CD4-positive, alpha-beta memory T cell (primary cell): ENCODE measurements around the gene NDUFS3. TPM values are rescaled to one million over a fixed set of nuclear protein-coding genes. Genes with fewer than 3 reads are reported as not detected.

Source experiments
- CTCF ChIA-PET: fragments of 350-600 bp; sonication (Branson Sonifier 250); formaldehyde crosslinking; loops from one replicate; lab custom pipeline; 2021; ENCODE audit warnings: inconsistent platforms; ENCODE audit not compliant: partially characterized antibody; lab: Charles Lee
- POLR2A ChIA-PET: fragments of 350-600 bp; sonication (Branson Sonifier 250); formaldehyde crosslinking; loops from one replicate; lab custom pipeline; 2021; ENCODE audit not compliant: partially characterized antibody; lab: Charles Lee
- DNase-seq, 5 donors: peaks; one replicate each; pipeline versions ENCODE4 v3.0.0 to v3.0.0-alpha.2; 2020 to 2022; ENCODE audit warnings: mixed read lengths in 1 of 5
- H3K27ac ChIP-seq: one replicate; pipeline ENCODE4 v1.7.0; 2013; ENCODE audit warnings: low read depth, low read length
- H3K27me3 ChIP-seq: 2 replicates; pipeline ENCODE4 v1.7.0; 2013; ENCODE audit warnings: mild to moderate bottlenecking, low read length, moderate library complexity; ENCODE audit not compliant: insufficient read depth
- H3K36me3 ChIP-seq: 2 replicates; pipeline ENCODE4 v1.7.0; 2013; ENCODE audit warnings: mild to moderate bottlenecking, low read length, moderate library complexity; ENCODE audit not compliant: insufficient read depth
- H3K4me1 ChIP-seq: 2 replicates; pipeline ENCODE4 v1.7.0; 2013; ENCODE audit warnings: mild to moderate bottlenecking, low read length, moderate library complexity; ENCODE audit not compliant: insufficient read depth
- H3K4me3 ChIP-seq, 2 donors: one replicate each; pipeline ENCODE4 v1.7.0; 2013; ENCODE audit warnings: low read length in 2 of 2, mild to moderate bottlenecking in 1 of 2
- H3K9me3 ChIP-seq, 2 donors: one replicate each; pipeline ENCODE4 v1.7.0; 2013; ENCODE audit warnings: low read length in 2 of 2, control low read depth in 1 of 2; ENCODE audit not compliant: control insufficient read depth in 1 of 2
- H3K27ac Mint-ChIP-seq, 7 donors: one replicate each; pipeline ENCODE4 v1.8.0; 2020 to 2021; ENCODE audit warnings: mixed read lengths in 7 of 7, mild to moderate bottlenecking in 6 of 7, inconsistent platforms in 3 of 7, moderate library complexity in 3 of 7
- H3K27me3 Mint-ChIP-seq, 2 donors: one replicate each; pipeline ENCODE4 v1.8.0; 2020 to 2021; ENCODE audit warnings: mixed read lengths in 2 of 2
- H3K36me3 Mint-ChIP-seq, 2 donors: one replicate each; pipeline ENCODE4 v1.8.0; 2020 to 2021; ENCODE audit warnings: mixed read lengths in 2 of 2, inconsistent platforms in 1 of 2, mild to moderate bottlenecking in 1 of 2
- H3K4me1 Mint-ChIP-seq, 4 donors: one replicate each; pipeline ENCODE4 v1.8.0; 2020 to 2021; ENCODE audit warnings: mixed read lengths in 4 of 4, mild to moderate bottlenecking in 1 of 4
- H3K4me3 Mint-ChIP-seq, 8 donors: one replicate each; pipeline ENCODE4 v1.8.0; 2020 to 2021; ENCODE audit warnings: mixed read lengths in 8 of 8, mild to moderate bottlenecking in 7 of 8, moderate library complexity in 6 of 8, inconsistent platforms in 3 of 8
- H3K9me3 Mint-ChIP-seq, 8 donors: one replicate each; pipeline ENCODE4 v1.8.0; 2020 to 2021; ENCODE audit warnings: mixed read lengths in 8 of 8, mild to moderate bottlenecking in 5 of 8, inconsistent platforms in 3 of 8, moderate library complexity in 1 of 8
- intact Hi-C: fragments of 100-400 bp; cut with micrococcal nuclease; formaldehyde crosslinking; loops from one replicate; pipeline ENCODE4 v1.15.1; 2023
- polyA plus RNA-seq, 2 donors: library from polyadenylated mRNA; unstranded; fragments of 300-500 nt; fragmentation: Illumina TruSeq; gene quantifications; one replicate each; pipeline ENCODE4 v1.2.3, GENCODE V29; 2021
- total RNA-seq, 2 experiments: library from RNA; stranded (reverse); gene quantifications; one replicate each; pipeline ENCODE4 v1.2.3, GENCODE V29; 2021

The NDUFS3 gene
- total and polyA plus RNA-seq, 4 experiments from 2014 or later, result 70.9 to 118 (median 78.3) TPM

DNA sequence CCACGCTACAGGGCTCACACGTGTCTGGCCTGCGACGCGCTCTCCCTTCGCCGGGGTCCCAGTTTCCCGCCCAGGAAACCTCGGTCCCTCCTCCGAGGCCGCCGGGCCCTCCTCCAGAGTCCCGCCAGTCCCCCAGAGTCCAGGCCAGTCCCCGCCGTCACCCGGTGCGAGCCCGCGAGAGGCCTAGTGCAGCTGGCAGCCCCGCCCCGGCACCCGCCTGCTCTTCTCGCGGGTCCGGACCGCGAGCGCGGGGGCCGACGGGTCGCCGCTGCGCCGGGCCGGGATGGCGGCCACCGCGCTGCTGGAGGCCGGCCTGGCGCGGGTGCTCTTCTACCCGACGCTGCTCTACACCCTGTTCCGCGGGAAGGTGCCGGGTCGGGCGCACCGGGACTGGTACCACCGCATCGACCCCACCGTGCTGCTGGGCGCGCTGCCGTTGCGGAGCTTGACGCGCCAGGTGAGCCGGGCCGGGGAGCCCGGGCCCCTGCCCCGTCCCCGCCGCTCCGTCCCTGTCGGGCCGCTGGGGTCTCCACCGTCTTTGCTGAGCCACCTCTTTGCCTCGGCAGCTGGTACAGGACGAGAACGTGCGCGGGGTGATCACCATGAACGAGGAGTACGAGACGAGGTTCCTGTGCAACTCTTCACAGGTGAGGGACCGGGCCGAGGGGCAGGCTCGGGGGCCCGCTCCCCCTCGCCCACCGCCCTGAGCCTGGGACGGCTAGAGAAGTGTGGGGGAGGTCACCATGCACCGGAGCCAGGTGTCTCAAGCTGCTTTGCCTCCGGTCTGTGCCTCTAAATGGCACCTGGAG, 13.3 kb upstream of the NDUFS3 start, which contains the start of gene PTPMT1:
TSS of gene PTPMT1 (plus strand) at position 260 of the 809 bp plus-strand sequence. CDS start at position 284, 24 bp downstream.
- Histone ChIP-seq H3K36me3 (peaks cover under 1% of the 10 kb centered on the region), H3K27ac (peak within 1 kb of the TSS; percentile 73), H3K4me1 (peaks cover 13% of the 10 kb centered on the region), H3K4me3 (peak within 1 kb of the TSS; percentile 61 to 87), H3K27me3 (no peaks in the 10 kb centered on the region), H3K9me3 (no peaks in the 10 kb centered on the region)
- Mint-ChIP-seq H3K27me3 (no peaks in the 10 kb centered on the region), H3K4me1 (peaks cover 9 to 25% (median 18%) of the 10 kb centered on the region in 4 donors), H3K9me3 (no peaks in the 10 kb centered on the region), H3K36me3 (peaks cover 0 to 8% of the 10 kb centered on the region in 2 donors), H3K27ac (peak within 1 kb of the TSS; percentile 73 to 92 (median 88)), H3K4me3 (peak within 1 kb of the TSS; percentile 76 to 88 (median 85))
- ChIA-PET CTCF (interaction anchor here (1.1 to 2.3 kb wide), 7 partner anchors 8 to 192 kb away, joined by 3 to 14 read pairs (median 7); partner anchors contain the start of genes CELF1, KBTBD4 and NDUFS3), POLR2A (interaction anchor here (0.6 to 7.6 kb wide), 10 partner anchors 8 to 203 kb away, joined by 3 to 52 read pairs (median 4); partner anchors contain the start of genes CELF1, KBTBD4 and NDUFS3)
- intact Hi-C loops, result loop anchor here (1.0 to 5.0 kb wide), 4 partner anchors 12 to 152 kb away; partner anchors contain the start of genes AGBL2, CELF1, KBTBD4 and MTCH2
- DNase-seq, result peak; percentile 59 to 75 (median 63)

DNA sequence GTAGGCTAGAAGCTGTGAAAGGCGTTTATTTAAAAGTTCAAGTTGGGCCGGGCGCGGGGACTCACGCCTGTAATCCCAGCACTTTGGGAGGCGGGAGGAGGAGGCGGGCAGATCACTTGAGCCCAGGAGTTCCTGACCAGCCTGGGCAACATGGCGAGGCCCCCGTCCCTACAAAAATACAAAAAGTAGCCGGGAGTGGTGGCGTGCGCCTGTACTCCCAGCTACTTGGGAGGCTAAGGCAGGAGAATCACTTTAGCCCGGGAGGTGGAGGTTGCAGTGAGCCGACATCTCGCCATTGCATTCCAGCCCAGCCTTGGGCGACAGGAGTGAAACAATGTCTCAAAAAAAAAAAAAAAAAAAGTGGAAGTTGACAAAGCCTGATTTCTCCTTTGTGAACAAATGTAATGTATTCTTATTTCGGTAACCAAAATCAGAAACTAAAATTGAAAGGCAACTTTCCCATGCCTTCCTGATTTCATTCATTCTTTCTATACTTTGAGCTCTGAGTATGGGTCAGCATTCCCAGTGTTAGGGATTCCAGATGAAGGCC, 12.7 kb upstream of the NDUFS3 start:
- intact Hi-C loops, result loop anchor here (5.0 kb wide), 2 partner anchors 76 to 151 kb away; partner anchors contain the start of genes AGBL2 and MTCH2
- peak overlapping the region; percentile 52 to 87 for H3K4me3 ChIP-seq
- Mint-ChIP-seq H3K9me3 (no peaks in the 10 kb centered on the region), H3K27ac (peak overlapping the region; percentile 72 to 89 (median 82)), H3K27me3 (no peaks in the 10 kb centered on the region), H3K4me3 (peak overlapping the region; percentile 76 to 88 (median 85)), H3K36me3 (peaks cover under 1 to 13% of the 10 kb centered on the region in 2 donors), H3K4me1 (peaks cover 9 to 25% (median 19%) of the 10 kb centered on the region in 4 donors)
- H3K9me3 ChIP-seq, result no peaks in the 10 kb centered on the region
- no peak for DNase-seq
- no peaks in the 10 kb centered on the region for H3K27me3 ChIP-seq
- peaks cover 13% of the 10 kb centered on the region for H3K4me1 ChIP-seq
- H3K27ac ChIP-seq, result peak overlapping the region; percentile 73
- ChIA-PET CTCF (interaction anchor here (0.7 to 1.9 kb wide), 3 partner anchors 7 to 12 kb away, joined by 3 to 10 read pairs (median 7); no protein-coding TSS in a partner anchor), POLR2A (interaction anchor here (0.6 to 7.6 kb wide), 8 partner anchors 12 to 202 kb away, joined by 3 to 52 read pairs (median 4); partner anchors contain the start of genes CELF1, KBTBD4 and NDUFS3)
- H3K36me3 ChIP-seq, result peaks cover 7% of the 10 kb centered on the region

DNA sequence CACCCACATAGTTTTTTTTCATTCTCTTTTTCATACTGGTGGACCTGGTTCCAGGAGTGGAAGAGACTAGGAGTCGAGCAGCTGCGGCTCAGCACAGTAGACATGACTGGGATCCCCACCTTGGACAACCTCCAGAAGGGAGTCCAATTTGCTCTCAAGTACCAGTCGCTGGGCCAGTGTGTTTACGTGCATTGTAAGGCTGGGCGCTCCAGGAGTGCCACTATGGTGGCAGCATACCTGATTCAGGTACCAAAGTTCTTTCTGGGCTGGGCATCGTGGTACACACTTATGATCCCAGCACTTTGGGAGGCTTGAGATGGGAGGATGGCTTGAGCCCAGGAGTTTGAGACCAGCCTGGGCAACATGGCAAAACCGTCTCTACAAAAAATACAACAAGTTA, 9.2 kb upstream of the NDUFS3 start:
- no peaks in the 10 kb centered on the region for H3K27me3 ChIP-seq
- intact Hi-C loops, result loop anchor here (5.0 to 10.0 kb wide), 3 partner anchors 73 to 395 kb away; partner anchors contain the start of genes AGBL2, ARFGAP2 and MTCH2
- POLR2A ChIA-PET, result interaction anchor here (2.6 to 7.6 kb wide), 2 partner anchors 9 to 16 kb away, joined by 5 to 52 read pairs; partner anchors contain the start of genes CELF1, KBTBD4 and NDUFS3
- peaks cover 34% of the 10 kb centered on the region for H3K36me3 ChIP-seq
- no peaks in the 10 kb centered on the region for H3K9me3 ChIP-seq
- peaks cover 13% of the 10 kb centered on the region for H3K4me1 ChIP-seq
- H3K27ac ChIP-seq, result no peak overlapping the region
- Mint-ChIP-seq H3K4me3 (no peak overlapping the region), H3K36me3 (peaks cover 17 to 42% of the 10 kb centered on the region in 2 donors), H3K9me3 (no peaks in the 10 kb centered on the region), H3K4me1 (peaks cover 16 to 30% (median 22%) of the 10 kb centered on the region in 4 donors), H3K27me3 (no peaks in the 10 kb centered on the region), H3K27ac (peak overlapping the region in 4 of 7 donors; percentile 12 to 44 (median 18))
- DNase-seq, result no peak
- CTCF ChIA-PET, result interaction anchor here (0.9 to 1.0 kb wide), 2 partner anchors 10 to 18 kb away, joined by 3 read pairs; no protein-coding TSS in a partner anchor
- no peak overlapping the region for H3K4me3 ChIP-seq

DNA sequence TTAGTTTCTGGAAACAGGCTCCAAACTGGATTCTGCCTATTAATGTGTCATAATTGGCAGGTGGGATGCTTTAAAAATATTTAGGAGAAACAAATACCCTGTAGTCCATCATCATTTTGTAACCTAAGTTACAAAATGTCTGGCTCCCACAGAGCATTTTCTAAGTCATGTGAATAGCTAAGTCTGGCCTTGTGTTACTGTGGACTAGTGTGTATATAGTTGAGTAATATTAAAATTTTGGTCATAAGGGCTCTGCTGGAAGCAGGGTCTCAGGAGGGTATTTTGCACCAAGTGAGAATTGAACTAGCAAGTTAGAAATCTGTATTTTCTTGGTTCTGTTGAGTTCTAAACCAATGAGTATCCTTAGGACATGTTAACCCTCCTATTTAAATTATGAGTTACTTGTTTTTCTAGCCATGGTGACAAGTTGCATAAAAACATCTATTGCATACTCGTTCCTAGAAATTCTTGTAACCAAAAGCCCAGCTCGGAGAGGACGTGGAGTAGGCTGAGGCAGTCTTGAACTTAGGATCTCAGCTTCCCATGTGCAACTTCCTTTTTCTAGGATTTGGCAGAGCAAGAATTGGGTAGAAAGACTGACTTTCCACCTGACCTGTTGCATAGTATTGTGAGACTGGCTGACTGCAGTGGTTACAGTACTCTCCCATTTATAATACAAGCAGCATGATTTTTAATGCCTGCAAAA, 8.1 kb upstream of the NDUFS3 start:
- H3K36me3 Mint-ChIP-seq, result peaks cover 17 to 49% of the 10 kb centered on the region in 2 donors
- no peaks in the 10 kb centered on the region for H3K9me3 ChIP-seq
- H3K4me3 Mint-ChIP-seq, result no peak overlapping the region
- H3K27ac ChIP-seq, result no peak overlapping the region
- ChIA-PET POLR2A (interaction anchor here (0.6 to 7.6 kb wide), 3 partner anchors 8 to 356 kb away, joined by 4 to 52 read pairs (median 5); partner anchors contain the start of genes CELF1, DDB2, KBTBD4 and NDUFS3), CTCF (interaction anchor here (1.2 kb wide), 1 partner anchor 18 kb away, joined by 4 read pairs; the partner anchor contains the start of gene CELF1)
- intact Hi-C loops, result loop anchor here (10.0 kb wide), 1 partner anchor 396 kb away; the partner anchor contains the start of gene ARFGAP2
- peaks cover 13 to 24% (median 16%) of the 10 kb centered on the region in 4 donors for H3K4me1 Mint-ChIP-seq
- H3K9me3 Mint-ChIP-seq, result no peaks in the 10 kb centered on the region
- H3K36me3 ChIP-seq, result peaks cover 34% of the 10 kb centered on the region
- no peaks in the 10 kb centered on the region for H3K27me3 Mint-ChIP-seq
- peaks cover 17% of the 10 kb centered on the region for H3K4me1 ChIP-seq
- no peak overlapping the region for H3K4me3 ChIP-seq
- no peaks in the 10 kb centered on the region for H3K27me3 ChIP-seq
- DNase-seq, result no peak
- peak overlapping the region in 1 of 7 donors; percentile 1 for H3K27ac Mint-ChIP-seq

DNA sequence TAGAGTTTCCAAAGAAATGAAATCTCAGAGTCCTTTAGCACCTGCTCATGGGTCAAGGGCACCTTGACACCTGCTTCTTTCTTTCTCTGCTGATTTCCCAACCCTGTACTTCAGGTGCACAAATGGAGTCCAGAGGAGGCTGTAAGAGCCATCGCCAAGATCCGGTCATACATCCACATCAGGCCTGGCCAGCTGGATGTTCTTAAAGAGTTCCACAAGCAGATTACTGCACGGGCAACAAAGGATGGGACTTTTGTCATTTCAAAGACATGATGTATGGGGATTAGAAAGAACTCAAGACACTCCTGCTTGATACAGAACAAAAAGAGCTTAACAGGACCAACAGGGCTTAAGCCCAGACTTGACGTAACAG, 7.5 kb upstream of the NDUFS3 start:
- no peak for DNase-seq
- Mint-ChIP-seq H3K4me3 (no peak overlapping the region), H3K9me3 (no peaks in the 10 kb centered on the region), H3K27me3 (no peaks in the 10 kb centered on the region), H3K4me1 (peaks cover 11 to 20% (median 13%) of the 10 kb centered on the region in 4 donors), H3K27ac (peak overlapping the region in 2 of 7 donors; percentile 1 to 60), H3K36me3 (peaks cover 17 to 49% of the 10 kb centered on the region in 2 donors)
- Histone ChIP-seq H3K9me3 (no peaks in the 10 kb centered on the region), H3K4me1 (peaks cover 16% of the 10 kb centered on the region), H3K27me3 (no peaks in the 10 kb centered on the region), H3K27ac (no peak overlapping the region), H3K4me3 (no peak overlapping the region), H3K36me3 (peaks cover 34% of the 10 kb centered on the region)
- CTCF ChIA-PET, result no interaction called here
- POLR2A ChIA-PET, result interaction anchor here (0.6 kb wide), 1 partner anchor 357 kb away, joined by 4 read pairs; the partner anchor contains the start of gene DDB2
- intact Hi-C loops, result loop anchor here (10.0 kb wide), 1 partner anchor 397 kb away; the partner anchor contains the start of gene ARFGAP2

DNA sequence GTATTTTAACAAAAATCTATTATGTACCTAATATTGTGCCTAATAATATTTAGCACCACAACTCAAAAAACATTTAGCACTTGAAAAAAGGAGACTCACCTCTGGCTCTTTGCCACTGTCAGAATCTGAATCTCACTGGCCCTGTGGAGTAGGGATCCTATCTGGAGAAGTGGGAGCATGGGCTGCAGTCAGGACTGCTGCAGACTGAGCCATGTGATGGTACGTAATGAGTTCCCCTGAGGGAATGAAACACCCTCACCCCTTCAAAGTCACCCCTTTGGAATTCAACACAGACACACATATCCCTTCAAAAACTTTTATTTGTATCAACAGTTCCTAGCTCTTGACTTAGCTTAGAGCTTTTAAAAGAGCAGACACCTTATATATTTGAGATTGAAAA, 7.0 kb upstream of the NDUFS3 start:
- ChIA-PET POLR2A (no interaction called here), CTCF (interaction anchor here (1.0 kb wide), 1 partner anchor 17 kb away, joined by 3 read pairs; no protein-coding TSS in a partner anchor)
- Mint-ChIP-seq H3K9me3 (no peaks in the 10 kb centered on the region), H3K4me3 (no peak overlapping the region), H3K36me3 (peaks cover 17 to 50% of the 10 kb centered on the region in 2 donors), H3K4me1 (peaks cover 5 to 20% (median 9%) of the 10 kb centered on the region in 4 donors), H3K27ac (no peak overlapping the region), H3K27me3 (no peaks in the 10 kb centered on the region)
- DNase-seq, result no peak
- no peaks in the 10 kb centered on the region for H3K9me3 ChIP-seq
- no peak overlapping the region for H3K4me3 ChIP-seq
- H3K27me3 ChIP-seq, result no peaks in the 10 kb centered on the region
- no peak overlapping the region for H3K27ac ChIP-seq
- intact Hi-C loops, result loop anchor here (10.0 kb wide), 1 partner anchor 397 kb away; the partner anchor contains the start of gene ARFGAP2
- peaks cover 16% of the 10 kb centered on the region for H3K4me1 ChIP-seq
- peaks cover 36% of the 10 kb centered on the region for H3K36me3 ChIP-seq
